Fibroblast of lung (primary cell): ENCODE results near the gene ZNF655. TPM values are rescaled to one million over a fixed set of nuclear protein-coding genes. Genes with fewer than 3 reads are reported as not detected.

Experiments
- DNase-seq, 2 donors: peaks; one replicate each; pipeline versions ENCODE4 v3.0.0 to v3.0.0-alpha.2; 2010; ENCODE audit warnings: low read depth in 2 of 2
- H2AFZ ChIP-seq: 2 replicates; pipeline ENCODE4 v1.5.1; 2012; ENCODE audit warnings: low read length, control low read depth, inconsistent platforms
- H3K27ac ChIP-seq: 2 replicates; pipeline ENCODE4 v1.5.1; 2011; ENCODE audit warnings: low read length, control low read depth; ENCODE audit not compliant: insufficient read depth
- H3K27me3 ChIP-seq: 2 replicates; pipeline ENCODE4 v1.5.1; 2011; ENCODE audit warnings: mild to moderate bottlenecking, low read length; ENCODE audit not compliant: control insufficient read depth, insufficient read depth
- H3K36me3 ChIP-seq: 2 replicates; pipeline ENCODE4 v1.5.1; 2011; ENCODE audit warnings: low read length; ENCODE audit not compliant: control insufficient read depth, insufficient read depth
- H3K4me1 ChIP-seq: 2 replicates; pipeline ENCODE4 v1.5.1; 2011; ENCODE audit warnings: low read length; ENCODE audit not compliant: control insufficient read depth, insufficient read depth; ENCODE audit errors: extremely low read depth
- H3K4me2 ChIP-seq: 2 replicates; pipeline ENCODE4 v1.5.1; 2011; ENCODE audit warnings: low read length, control low read depth; ENCODE audit not compliant: insufficient read depth; ENCODE audit errors: extremely low read depth
- H3K4me3 ChIP-seq, 4 experiments: fragments of 200-600 bp in 1 of 4; sonication (generic) in 1 of 4; replicated peaks in 1 of 4; 2 replicates each; pipeline ENCODE4 v1.5.1; 2011 to 2016; ENCODE audit warnings: low read length in 4 of 4, low read depth in 3 of 4, mild to moderate bottlenecking in 3 of 4, control low read depth in 2 of 4, inconsistent platforms in 1 of 4, mixed read lengths in 1 of 4; ENCODE audit not compliant: insufficient read depth in 1 of 4; ENCODE audit errors: control extremely low read depth in 1 of 4
- H3K79me2 ChIP-seq: 2 replicates; pipeline ENCODE4 v1.5.1; 2012; ENCODE audit warnings: mild to moderate bottlenecking, low read length, inconsistent platforms; ENCODE audit not compliant: control insufficient read depth, insufficient read depth
- H3K9ac ChIP-seq: 2 replicates; pipeline ENCODE4 v1.5.1; 2011; ENCODE audit warnings: mild to moderate bottlenecking, low read length, control low read depth; ENCODE audit not compliant: insufficient read depth
- H3K9me3 ChIP-seq: 2 replicates; pipeline ENCODE4 v1.5.1; 2012; ENCODE audit warnings: low read depth, low read length; ENCODE audit not compliant: control insufficient read depth, insufficient read depth
- H4K20me1 ChIP-seq: 2 replicates; pipeline ENCODE4 v1.5.1; 2011; ENCODE audit warnings: low read length; ENCODE audit not compliant: control insufficient read depth, insufficient read depth; ENCODE audit errors: extremely low read depth
- EZH2 ChIP-seq: IDR thresholded peaks from 2 replicates; pipeline ENCODE4 v1.5.1; 2012; ENCODE audit warnings: low read length, control low read depth, mild to moderate bottlenecking; ENCODE audit errors: missing control alignments
- polyA plus RNA-seq, 2 donors: library from polyadenylated mRNA; depleted of rRNA in 1 of 2; stranded (reverse) in 1 of 2; unstranded in 1 of 2; fragments of >200 nt; gene quantifications; 2 replicates each; pipeline ENCODE4 v1.2.1, GENCODE V29; 2011 to 2012; ENCODE audit warnings: missing spikeins in 1 of 2
- total RNA-seq: library from RNA; depleted of rRNA; stranded (reverse); fragments of >200 nt; gene quantifications from 2 replicates; pipeline ENCODE4 v1.2.1, GENCODE V29; 2014
- TF ChIP-seq, protein P1 (sequence below), 2 donors: IDR thresholded peaks in 1 of 2; conservative IDR thresholded peaks in 1 of 2; 1 replicate in 1 of 2; 2 replicates in 1 of 2; pipeline ENCODE4 v1.5.1; 2011 to 2012; ENCODE audit warnings: low read length in 2 of 2, control low read depth in 1 of 2, inconsistent platforms in 1 of 2, low read depth in 1 of 2, mild to moderate bottlenecking in 1 of 2

The ZNF655 gene
- total and polyA plus RNA-seq, 2 donors (not counting 1 experiment from before 2014, with no cell fraction given), result 60.4 to 92.6 TPM

DNA sequence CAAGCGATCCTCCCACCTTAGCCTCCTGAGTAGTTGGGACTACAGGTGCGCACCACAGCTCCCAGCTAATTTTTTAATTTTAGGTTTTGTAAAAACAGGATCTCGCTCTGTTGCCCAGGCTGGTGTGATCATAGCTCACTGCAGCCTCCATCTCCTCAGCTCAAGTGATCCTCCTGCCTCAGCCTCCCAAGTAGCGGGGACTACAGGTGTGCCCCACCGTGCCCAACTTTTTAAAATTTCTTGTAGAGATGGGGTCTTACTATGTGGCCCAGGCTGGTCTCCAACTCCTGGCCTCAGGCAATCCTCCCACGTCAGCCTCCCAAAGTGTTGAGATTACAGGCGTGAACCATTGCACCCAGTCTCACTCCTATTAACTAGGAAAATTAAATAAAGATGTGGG, 47.1 kb downstream of the ZNF655 start:
- no peaks in the 10 kb centered on the region for H3K36me3 ChIP-seq

GRCh38 chr7:99606531-99606930, 48.1 kb downstream of the ZNF655 start:
- H3K36me3 ChIP-seq, result no peaks in the 10 kb centered on the region
- H3K4me3 ChIP-seq, result no peak overlapping the region
- H3K79me2 ChIP-seq, result no peaks in the 10 kb centered on the region
- no peak overlapping the region for H3K4me2 ChIP-seq
- H3K27ac ChIP-seq, result no peak overlapping the region
- no peaks in the 10 kb centered on the region for H3K9me3 ChIP-seq
- no peaks in the 10 kb centered on the region for H4K20me1 ChIP-seq
- TF ChIP-seq, protein P1, sequence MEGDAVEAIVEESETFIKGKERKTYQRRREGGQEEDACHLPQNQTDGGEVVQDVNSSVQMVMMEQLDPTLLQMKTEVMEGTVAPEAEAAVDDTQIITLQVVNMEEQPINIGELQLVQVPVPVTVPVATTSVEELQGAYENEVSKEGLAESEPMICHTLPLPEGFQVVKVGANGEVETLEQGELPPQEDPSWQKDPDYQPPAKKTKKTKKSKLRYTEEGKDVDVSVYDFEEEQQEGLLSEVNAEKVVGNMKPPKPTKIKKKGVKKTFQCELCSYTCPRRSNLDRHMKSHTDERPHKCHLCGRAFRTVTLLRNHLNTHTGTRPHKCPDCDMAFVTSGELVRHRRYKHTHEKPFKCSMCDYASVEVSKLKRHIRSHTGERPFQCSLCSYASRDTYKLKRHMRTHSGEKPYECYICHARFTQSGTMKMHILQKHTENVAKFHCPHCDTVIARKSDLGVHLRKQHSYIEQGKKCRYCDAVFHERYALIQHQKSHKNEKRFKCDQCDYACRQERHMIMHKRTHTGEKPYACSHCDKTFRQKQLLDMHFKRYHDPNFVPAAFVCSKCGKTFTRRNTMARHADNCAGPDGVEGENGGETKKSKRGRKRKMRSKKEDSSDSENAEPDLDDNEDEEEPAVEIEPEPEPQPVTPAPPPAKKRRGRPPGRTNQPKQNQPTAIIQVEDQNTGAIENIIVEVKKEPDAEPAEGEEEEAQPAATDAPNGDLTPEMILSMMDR (conservative IDR thresholded peaks at IDR 0.05 in 1 of 2, IDR thresholded peaks at IDR 0.05 in 1 of 2; ENCODE audit: low read depth in 1 of 2, low read length in 2 of 2), result no peak
- no peak for TF ChIP-seq EZH2
- no peaks in the 10 kb centered on the region for H3K27me3 ChIP-seq
- H2AFZ ChIP-seq, result no peak overlapping the region
- no peaks in the 10 kb centered on the region for H3K4me1 ChIP-seq
- H3K9ac ChIP-seq, result no peak overlapping the region
- no peak for DNase-seq

More for the DNA sequence above, 47.1 kb downstream of the ZNF655 start:
- Histone ChIP-seq H2AFZ (no peak overlapping the region), H3K79me2 (no peaks in the 10 kb centered on the region), H3K4me3 (no peak overlapping the region), H3K4me2 (no peak overlapping the region), H4K20me1 (no peaks in the 10 kb centered on the region), H3K27ac (no peak overlapping the region), H3K27me3 (no peaks in the 10 kb centered on the region), H3K9ac (no peak overlapping the region), H3K9me3 (no peaks in the 10 kb centered on the region), H3K4me1 (no peaks in the 10 kb centered on the region)
- no peak for DNase-seq
- no peak for TF ChIP-seq EZH2
- TF ChIP-seq, protein P1 (conservative IDR thresholded peaks at IDR 0.05 in 1 of 2, IDR thresholded peaks at IDR 0.05 in 1 of 2; ENCODE audit: low read depth in 1 of 2, low read length in 2 of 2), result no peak

GRCh38 chr7:99607548-99607947, 49.1 kb downstream of the ZNF655 start:
- H3K36me3 ChIP-seq, result no peaks in the 10 kb centered on the region

More at GRCh38 chr7:99607548-99607947, 49.1 kb downstream of the ZNF655 start:
- no peak overlapping the region for H3K4me2 ChIP-seq
- no peak overlapping the region for H3K9ac ChIP-seq
- no peak overlapping the region for H3K27ac ChIP-seq
- no peaks in the 10 kb centered on the region for H3K27me3 ChIP-seq
- H2AFZ ChIP-seq, result no peak overlapping the region
- TF ChIP-seq EZH2, result no peak
- TF ChIP-seq, protein P1 (conservative IDR thresholded peaks at IDR 0.05 in 1 of 2, IDR thresholded peaks at IDR 0.05 in 1 of 2; ENCODE audit: low read depth in 1 of 2, low read length in 2 of 2), result no peak
- no peaks in the 10 kb centered on the region for H4K20me1 ChIP-seq
- no peaks in the 10 kb centered on the region for H3K9me3 ChIP-seq
- no peaks in the 10 kb centered on the region for H3K79me2 ChIP-seq
- no peaks in the 10 kb centered on the region for H3K4me1 ChIP-seq
- no peak overlapping the region for H3K4me3 ChIP-seq
- DNase-seq, result no peak
